ENCODE data around the gene NFKB1.

- TF ChIP-seq, protein P1, sequence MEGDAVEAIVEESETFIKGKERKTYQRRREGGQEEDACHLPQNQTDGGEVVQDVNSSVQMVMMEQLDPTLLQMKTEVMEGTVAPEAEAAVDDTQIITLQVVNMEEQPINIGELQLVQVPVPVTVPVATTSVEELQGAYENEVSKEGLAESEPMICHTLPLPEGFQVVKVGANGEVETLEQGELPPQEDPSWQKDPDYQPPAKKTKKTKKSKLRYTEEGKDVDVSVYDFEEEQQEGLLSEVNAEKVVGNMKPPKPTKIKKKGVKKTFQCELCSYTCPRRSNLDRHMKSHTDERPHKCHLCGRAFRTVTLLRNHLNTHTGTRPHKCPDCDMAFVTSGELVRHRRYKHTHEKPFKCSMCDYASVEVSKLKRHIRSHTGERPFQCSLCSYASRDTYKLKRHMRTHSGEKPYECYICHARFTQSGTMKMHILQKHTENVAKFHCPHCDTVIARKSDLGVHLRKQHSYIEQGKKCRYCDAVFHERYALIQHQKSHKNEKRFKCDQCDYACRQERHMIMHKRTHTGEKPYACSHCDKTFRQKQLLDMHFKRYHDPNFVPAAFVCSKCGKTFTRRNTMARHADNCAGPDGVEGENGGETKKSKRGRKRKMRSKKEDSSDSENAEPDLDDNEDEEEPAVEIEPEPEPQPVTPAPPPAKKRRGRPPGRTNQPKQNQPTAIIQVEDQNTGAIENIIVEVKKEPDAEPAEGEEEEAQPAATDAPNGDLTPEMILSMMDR (IDR thresholded peaks at IDR 0.05) = no peak
- TF ChIP-seq EZH2 (IDR thresholded peaks at IDR 0.05; ENCODE audit: borderline replicate concordance, insufficient read depth, low read depth, low read length, poor library complexity, severe bottlenecking) = no peak
Measured at GRCh38 chr4:102594000-102594399, 92.8 kb downstream of the NFKB1 start.

Data from B cell (primary cell).